Suprapubic skin (tissue), 4 donors: ENCODE measurements around the gene NHSL1.

Experiments
- CTCF ChIP-seq, 2 donors: fragments of 200-600 bp in 1 of 2; fragments of 450-650 bp in 1 of 2; sonication (generic) in 1 of 2; IDR thresholded peaks; one replicate each; pipeline ENCODE4 v1.5.1; 2016 to 2019; ENCODE audit warnings: antibody characterized with exemption in 2 of 2, mild to moderate bottlenecking in 1 of 2, moderate library complexity in 1 of 2
- EP300 ChIP-seq: sonication (generic); formaldehyde crosslinking; IDR thresholded peaks from one replicate; pipeline ENCODE4 v1.6.1; 2017; ENCODE audit warnings: antibody characterized with exemption
- POLR2AphosphoS5 ChIP-seq, 3 donors: sonication (generic); formaldehyde crosslinking; IDR thresholded peaks; one replicate each; pipeline ENCODE4 v1.6.1; 2017; ENCODE audit warnings: antibody characterized with exemption in 3 of 3

- TF ChIP-seq CTCF (IDR thresholded peaks at IDR 0.05) (no peak), EP300 (no peak), POLR2AphosphoS5 (IDR thresholded peaks at IDR 0.05) (no peak)
Observed at GRCh38 chr6:138417493-138418117, 81.7 kb downstream of the NHSL1 start.
